CD4-positive, alpha-beta T cell treated with Interferon gamma for 1 hour (primary cell): Measurements from ENCODE around the gene B4GALNT1.
A peak's percentile ranks its signal among the peaks of the same experiment; 100 is the strongest.

Source experiments
- DNase-seq: peaks from one replicate; pipeline ENCODE4 v3.0.0-alpha.2; 2020

Gene B4GALNT1

GRCh38 chr12:57583008-57583831, 49.8 kb downstream of the B4GALNT1 start:
- peak; percentile 76 for DNase-seq

GRCh38 chr12:57582440-57582839, 50.6 kb downstream of the B4GALNT1 start:
- no peak for DNase-seq

- DNase-seq: no peak
Observed at GRCh38 chr12:57581802-57582201, 51.2 kb downstream of the B4GALNT1 start.

- DNase-seq: no peak
Observed at GRCh38 chr12:57580466-57580795, 52.6 kb downstream of the B4GALNT1 start.

GRCh38 chr12:57579677-57580465, 53.1 kb downstream of the B4GALNT1 start:
- DNase-seq: no peak

GRCh38 chr12:57579011-57579410, 54.0 kb downstream of the B4GALNT1 start:
- DNase-seq: no peak

GRCh38 chr12:57577981-57578758, 54.8 kb downstream of the B4GALNT1 start:
- DNase-seq: no peak

- DNase-seq: no peak
Observed at GRCh38 chr12:57576613-57577160, 56.3 kb downstream of the B4GALNT1 start.
